SJSA1 (cell line): ENCODE data around the gene GRHPR. TPM values are rescaled to one million over a fixed set of nuclear protein-coding genes. Genes with fewer than 3 reads are reported as not detected.
A peak's percentile ranks its signal among the peaks of the same experiment; 100 is the strongest.

ENCODE experiments used
- DNase-seq, 2 experiments: peaks; one replicate each; pipeline ENCODE4 v3.0.0-alpha.2; 2015 to 2020; ENCODE audit warnings: low spot score in 2 of 2, low read depth in 1 of 2
- H3K27ac ChIP-seq: fragments of 250-450 bp; sonication (Bioruptor Pico); 2 replicates; pipeline ENCODE4 v1.5.1; 2020; ENCODE audit warnings: mild to moderate bottlenecking, moderate library complexity
- H3K27me3 ChIP-seq: fragments of 250-450 bp; sonication (Bioruptor Pico); replicated peaks from 2 replicates; pipeline ENCODE4 v1.5.1; 2020; ENCODE audit warnings: mild to moderate bottlenecking, moderate library complexity
- H3K36me3 ChIP-seq: fragments of 250-450 bp; sonication (Bioruptor Pico); 2 replicates; pipeline ENCODE4 v1.5.1; 2020; ENCODE audit warnings: mild to moderate bottlenecking
- H3K4me1 ChIP-seq: fragments of 250-450 bp; sonication (Bioruptor Pico); replicated peaks from 2 replicates; pipeline ENCODE4 v1.6.1; 2021; ENCODE audit warnings: mild to moderate bottlenecking
- H3K4me3 ChIP-seq: fragments of 250-450 bp; sonication (Bioruptor Pico); 2 replicates; pipeline ENCODE4 v1.5.1; 2020; ENCODE audit warnings: mild to moderate bottlenecking
- H3K9me3 ChIP-seq: fragments of 250-450 bp; sonication (Bioruptor Pico); replicated peaks from 2 replicates; pipeline ENCODE4 v1.5.1; 2020; ENCODE audit warnings: mild to moderate bottlenecking
- total RNA-seq: library from RNA; depleted of rRNA; stranded (reverse); fragments of >200 nt; shearing (Covaris generic); gene quantifications from 2 replicates; pipeline ENCODE4 v1.2.3, GENCODE V29; 2014; rRNA removed

GRHPR gene
- 55.8 and 75.1 TPM in 2 replicates for total RNA-seq

DNA sequence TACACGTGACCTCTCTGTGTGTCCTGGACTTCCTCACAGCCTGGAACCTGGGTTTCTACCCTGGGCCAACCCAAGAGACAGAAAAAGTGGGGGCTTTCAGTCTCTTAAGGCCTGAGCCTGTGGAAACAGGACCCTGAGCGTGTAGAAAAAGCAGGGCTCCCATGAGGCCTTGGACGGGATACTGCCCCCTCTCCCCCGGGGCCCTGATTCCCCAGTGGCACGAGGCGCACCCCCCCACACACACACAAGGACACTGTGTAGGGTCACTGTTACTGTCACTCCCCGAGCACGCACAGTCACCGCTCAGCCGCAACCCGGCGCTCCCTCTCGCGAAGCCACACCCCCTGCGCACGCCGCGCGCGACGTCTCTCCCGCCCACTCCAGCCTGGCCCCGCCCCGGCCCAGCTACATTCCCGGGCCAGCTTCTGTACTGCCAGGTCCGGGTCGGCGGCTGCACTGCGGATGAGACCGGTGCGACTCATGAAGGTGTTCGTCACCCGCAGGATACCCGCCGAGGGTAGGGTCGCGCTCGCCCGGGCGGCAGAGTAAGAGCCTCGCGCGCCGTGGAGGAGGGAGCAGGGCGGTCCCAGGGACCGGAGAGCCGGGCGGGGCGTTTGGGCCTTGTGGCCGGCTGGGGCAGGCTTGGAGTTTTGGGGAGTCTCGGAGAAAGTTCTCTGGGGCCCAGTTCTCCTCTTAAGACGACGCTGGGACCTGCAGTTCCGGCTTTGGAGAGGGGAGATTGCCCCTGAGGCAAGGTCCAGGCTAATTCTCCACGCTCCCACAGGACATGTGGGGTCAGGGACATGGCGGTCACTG is at the start of gene GRHPR:
TSS of gene GRHPR (plus strand) at position 408 of the 816 bp plus-strand sequence. CDS start at position 463, 55 bp downstream.
- H3K27me3 ChIP-seq: no peaks in the 10 kb centered on the region
- H3K4me1 ChIP-seq: peaks cover 4% of the 10 kb centered on the region
- H3K27ac ChIP-seq: peak within 1 kb of the TSS; percentile 36; the same call in 1 of the 2 replicates
- DNase-seq: peak; percentile 67 to 73
- peaks cover 8% of the 10 kb centered on the region; the same call in 1 of the 2 replicates for H3K36me3 ChIP-seq
- H3K9me3 ChIP-seq: no peaks in the 10 kb centered on the region
- peak within 1 kb of the TSS; percentile 66 for H3K4me3 ChIP-seq

DNA sequence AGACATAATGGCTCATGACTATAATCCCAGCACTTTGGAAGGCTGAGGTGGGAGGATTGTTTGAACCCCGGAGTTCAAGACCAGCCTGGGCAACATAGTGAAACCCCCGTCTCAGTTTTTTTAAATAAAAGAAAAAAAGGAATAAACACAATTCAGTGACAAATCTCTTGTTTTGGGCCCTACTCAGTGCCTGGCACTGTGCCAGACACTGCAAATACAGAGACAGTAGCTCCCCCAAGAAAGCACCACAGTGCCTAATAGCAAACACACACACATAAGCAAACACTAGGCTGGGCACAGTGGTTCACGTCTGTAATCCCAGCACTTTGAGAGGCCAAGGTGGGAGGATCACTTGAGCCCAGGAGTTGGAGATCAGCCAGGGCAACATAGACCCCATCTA is 49.7 kb upstream of the GRHPR start:
- Histone ChIP-seq H3K4me3 (no peak overlapping the region), H3K9me3 (no peaks in the 10 kb centered on the region), H3K27ac (no peak overlapping the region), H3K4me1 (no peaks in the 10 kb centered on the region), H3K27me3 (no peaks in the 10 kb centered on the region), H3K36me3 (no peaks in the 10 kb centered on the region)
- no peak for DNase-seq

DNA sequence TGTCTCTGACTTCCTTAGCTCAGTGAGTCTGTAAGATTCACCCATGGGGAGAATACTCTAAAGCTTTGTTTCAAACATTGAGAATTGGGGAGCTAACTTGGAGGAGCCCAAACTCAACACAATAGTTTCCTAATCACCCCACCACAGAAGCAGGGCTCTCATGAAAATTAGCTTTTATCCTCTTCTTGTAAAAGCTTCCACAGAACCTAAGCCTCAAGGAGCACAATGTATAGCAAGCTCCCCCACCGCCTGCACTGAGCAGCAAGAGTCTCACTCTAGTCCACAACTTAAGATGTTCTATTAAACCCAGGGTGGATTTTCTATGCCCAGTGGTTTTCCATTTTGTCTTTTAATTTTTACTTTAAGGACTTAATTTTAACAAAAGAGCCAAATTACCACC is 48.9 kb upstream of the GRHPR start:
- H3K9me3 ChIP-seq: no peaks in the 10 kb centered on the region
- H3K27ac ChIP-seq: no peak overlapping the region
- H3K4me1 ChIP-seq: no peaks in the 10 kb centered on the region
- no peak for DNase-seq
- H3K27me3 ChIP-seq: no peaks in the 10 kb centered on the region
- H3K36me3 ChIP-seq: no peaks in the 10 kb centered on the region
- H3K4me3 ChIP-seq: no peak overlapping the region

DNA sequence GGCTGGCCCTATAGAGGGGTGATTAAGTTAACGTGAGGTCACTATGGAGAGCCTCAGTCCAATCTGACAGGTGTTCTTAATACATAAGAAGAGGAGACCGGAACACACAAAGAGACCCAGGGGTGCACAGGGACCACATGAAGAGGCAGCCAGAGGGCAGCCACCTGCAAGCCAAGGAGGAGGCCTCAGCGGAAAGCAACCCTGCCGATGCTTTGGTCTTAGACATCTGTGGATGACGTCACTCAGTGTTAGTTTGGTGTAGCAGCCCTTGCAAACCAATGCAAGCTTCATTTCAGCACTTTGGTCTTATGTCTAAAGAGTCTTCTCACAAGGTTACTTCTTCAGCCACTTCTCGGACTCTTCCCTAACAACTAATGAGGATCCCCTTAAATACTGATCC is 47.6 kb upstream of the GRHPR start:
- Histone ChIP-seq H3K4me3 (no peak overlapping the region), H3K27me3 (no peaks in the 10 kb centered on the region), H3K27ac (no peak overlapping the region), H3K9me3 (no peaks in the 10 kb centered on the region), H3K36me3 (no peaks in the 10 kb centered on the region), H3K4me1 (no peaks in the 10 kb centered on the region)
- DNase-seq: no peak

DNA sequence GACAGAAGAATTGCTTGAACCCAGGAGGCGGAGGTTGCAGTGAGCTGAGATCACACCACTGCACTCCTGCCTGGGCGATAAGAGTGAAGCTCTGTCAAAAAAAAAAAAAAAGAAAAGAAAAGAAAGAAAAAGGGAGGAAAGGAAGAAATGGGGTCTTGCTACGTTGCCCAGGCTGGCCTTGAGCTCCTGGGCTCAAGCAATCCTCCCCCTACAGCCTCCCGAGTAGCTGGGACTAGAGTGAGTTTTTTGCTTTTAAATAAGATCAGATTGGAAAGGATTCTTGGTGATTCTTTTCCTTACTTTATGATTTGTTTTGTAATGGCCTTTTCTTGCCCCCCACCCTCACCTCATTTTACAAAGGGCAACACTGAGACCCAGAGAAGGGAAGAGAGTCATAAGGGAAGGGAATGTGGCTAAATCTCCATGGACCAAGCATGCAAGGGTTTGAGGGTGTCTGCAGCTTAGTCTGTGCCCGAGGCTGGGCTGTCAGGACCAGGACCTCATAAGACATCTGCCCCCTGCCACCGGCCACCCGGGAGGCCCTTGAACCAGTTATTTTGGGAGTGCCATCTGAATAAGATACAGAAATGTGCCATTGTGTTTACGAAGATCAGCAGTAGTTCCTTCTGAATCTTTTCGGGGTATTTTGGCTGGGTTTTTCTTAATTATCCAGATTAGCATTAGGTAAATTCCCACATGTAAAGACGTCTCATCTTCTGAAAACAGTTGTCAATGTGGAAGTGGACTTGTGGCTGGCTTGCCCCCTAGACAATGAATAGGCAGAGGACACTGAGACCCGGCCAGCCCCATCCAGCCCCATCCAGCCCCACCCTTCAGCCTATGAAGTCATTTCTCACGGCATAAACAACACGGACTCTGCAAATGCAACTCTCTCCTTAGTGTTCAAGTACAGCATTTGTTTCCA is 44.5 kb upstream of the GRHPR start:
- Histone ChIP-seq H3K27me3 (no peaks in the 10 kb centered on the region), H3K9me3 (no peaks in the 10 kb centered on the region), H3K4me3 (no peak overlapping the region), H3K27ac (no peak overlapping the region), H3K36me3 (no peaks in the 10 kb centered on the region), H3K4me1 (no peaks in the 10 kb centered on the region)
- DNase-seq: no peak

DNA sequence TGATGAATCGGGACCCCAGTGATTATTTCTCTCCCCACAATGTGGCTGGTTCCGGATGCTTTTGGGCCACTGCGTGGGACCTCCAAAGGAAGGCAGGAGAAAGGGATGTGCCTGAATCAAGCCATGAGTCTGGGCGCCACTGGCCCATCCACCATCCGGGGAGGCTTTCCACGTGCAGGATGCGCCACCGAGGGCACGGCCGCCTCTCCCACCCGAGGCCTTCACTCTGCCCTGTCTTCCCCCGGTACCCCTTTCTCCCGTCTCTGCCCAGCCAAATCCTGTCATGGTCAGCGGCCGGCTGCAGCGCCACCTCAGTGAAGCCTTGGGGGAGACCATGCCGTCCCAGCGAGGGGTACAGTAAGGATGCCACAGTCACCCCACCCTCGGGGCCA is 43.9 kb upstream of the GRHPR start:
- Histone ChIP-seq H3K36me3 (no peaks in the 10 kb centered on the region), H3K4me1 (no peaks in the 10 kb centered on the region), H3K9me3 (no peaks in the 10 kb centered on the region), H3K27ac (no peak overlapping the region), H3K4me3 (no peak overlapping the region), H3K27me3 (no peaks in the 10 kb centered on the region)
- DNase-seq: no peak

DNA sequence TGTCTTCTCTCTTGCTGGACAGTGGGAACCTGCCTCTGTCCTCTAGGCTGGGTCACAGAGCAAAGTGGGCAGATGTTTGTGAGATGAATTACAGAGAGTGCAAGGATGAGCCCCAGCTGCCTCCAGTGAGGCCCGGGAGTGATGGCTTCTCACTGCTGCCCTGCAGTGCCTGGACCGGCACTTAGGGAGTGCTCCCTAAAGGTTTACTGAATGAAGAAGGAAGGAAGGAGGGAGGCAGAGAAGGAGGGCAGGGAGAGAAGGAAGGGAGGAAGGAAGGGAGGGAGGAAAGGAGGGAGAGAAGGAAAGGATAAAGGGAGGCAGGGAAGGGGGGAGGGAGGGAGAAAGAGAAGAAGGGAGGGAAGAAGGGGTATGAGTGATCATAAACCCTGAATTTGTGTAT is 42.7 kb upstream of the GRHPR start:
- DNase-seq: no peak
- no peaks in the 10 kb centered on the region for H3K4me1 ChIP-seq
- H3K36me3 ChIP-seq: no peaks in the 10 kb centered on the region
- H3K27me3 ChIP-seq: no peaks in the 10 kb centered on the region
- no peak overlapping the region for H3K4me3 ChIP-seq
- no peak overlapping the region for H3K27ac ChIP-seq
- H3K9me3 ChIP-seq: no peaks in the 10 kb centered on the region

DNA sequence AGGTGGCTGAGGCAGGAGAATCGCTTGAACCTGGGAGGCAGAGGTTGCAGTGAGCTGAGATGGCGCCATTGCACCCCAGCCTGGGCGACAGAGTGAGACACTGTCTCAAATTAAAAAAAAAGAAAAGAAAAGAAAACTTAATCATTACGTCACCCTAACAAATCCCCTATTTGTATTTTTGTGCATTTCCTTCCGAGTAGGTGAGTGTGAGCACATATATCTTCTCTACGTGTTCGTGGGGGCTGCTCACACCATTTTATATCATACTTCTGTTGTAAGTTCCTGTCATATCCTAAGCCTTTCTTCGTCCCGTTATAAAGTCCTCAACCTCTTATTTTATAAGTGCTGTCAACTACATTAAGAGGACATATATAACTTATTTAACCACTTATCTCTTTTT is 41.9 kb upstream of the GRHPR start:
- Histone ChIP-seq H3K4me3 (no peak overlapping the region), H3K27me3 (no peaks in the 10 kb centered on the region), H3K9me3 (no peaks in the 10 kb centered on the region), H3K4me1 (no peaks in the 10 kb centered on the region), H3K27ac (no peak overlapping the region), H3K36me3 (no peaks in the 10 kb centered on the region)
- no peak for DNase-seq

DNA sequence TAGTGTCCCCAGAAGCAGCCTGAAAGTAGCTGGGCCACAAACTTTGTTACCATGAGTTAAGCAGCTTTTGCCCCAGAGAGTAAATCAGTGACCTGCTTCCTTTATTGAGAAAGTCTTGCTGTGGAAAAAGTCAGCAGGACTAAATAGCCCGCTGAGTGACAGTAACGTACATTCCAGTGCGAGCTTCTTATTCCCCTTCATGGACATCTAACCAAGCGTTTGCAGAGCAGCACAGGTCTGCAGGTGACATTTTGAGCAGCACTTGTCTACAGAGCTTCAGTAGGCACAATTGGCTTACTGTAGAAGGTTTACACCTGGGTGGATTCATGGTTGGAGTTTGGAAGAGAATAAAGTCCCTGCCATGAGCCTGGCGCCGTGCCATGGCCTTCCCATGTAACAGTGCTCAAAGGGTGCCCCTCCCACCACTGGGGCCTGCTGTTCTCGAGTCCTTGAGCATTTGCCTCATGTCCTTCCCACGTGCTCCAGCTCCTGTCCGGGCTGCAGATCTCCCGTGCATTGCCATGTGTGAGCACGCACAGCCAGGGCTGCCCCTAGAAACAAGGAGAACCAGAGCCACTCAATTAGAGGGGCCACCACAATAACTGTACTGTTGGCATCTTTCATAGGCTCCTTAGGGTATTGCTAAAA is 41.3 kb upstream of the GRHPR start:
- no peak for DNase-seq
- H3K36me3 ChIP-seq: no peaks in the 10 kb centered on the region
- no peak overlapping the region for H3K27ac ChIP-seq
- no peak overlapping the region for H3K4me3 ChIP-seq
- H3K27me3 ChIP-seq: no peaks in the 10 kb centered on the region
- no peaks in the 10 kb centered on the region for H3K9me3 ChIP-seq
- H3K4me1 ChIP-seq: no peaks in the 10 kb centered on the region

DNA sequence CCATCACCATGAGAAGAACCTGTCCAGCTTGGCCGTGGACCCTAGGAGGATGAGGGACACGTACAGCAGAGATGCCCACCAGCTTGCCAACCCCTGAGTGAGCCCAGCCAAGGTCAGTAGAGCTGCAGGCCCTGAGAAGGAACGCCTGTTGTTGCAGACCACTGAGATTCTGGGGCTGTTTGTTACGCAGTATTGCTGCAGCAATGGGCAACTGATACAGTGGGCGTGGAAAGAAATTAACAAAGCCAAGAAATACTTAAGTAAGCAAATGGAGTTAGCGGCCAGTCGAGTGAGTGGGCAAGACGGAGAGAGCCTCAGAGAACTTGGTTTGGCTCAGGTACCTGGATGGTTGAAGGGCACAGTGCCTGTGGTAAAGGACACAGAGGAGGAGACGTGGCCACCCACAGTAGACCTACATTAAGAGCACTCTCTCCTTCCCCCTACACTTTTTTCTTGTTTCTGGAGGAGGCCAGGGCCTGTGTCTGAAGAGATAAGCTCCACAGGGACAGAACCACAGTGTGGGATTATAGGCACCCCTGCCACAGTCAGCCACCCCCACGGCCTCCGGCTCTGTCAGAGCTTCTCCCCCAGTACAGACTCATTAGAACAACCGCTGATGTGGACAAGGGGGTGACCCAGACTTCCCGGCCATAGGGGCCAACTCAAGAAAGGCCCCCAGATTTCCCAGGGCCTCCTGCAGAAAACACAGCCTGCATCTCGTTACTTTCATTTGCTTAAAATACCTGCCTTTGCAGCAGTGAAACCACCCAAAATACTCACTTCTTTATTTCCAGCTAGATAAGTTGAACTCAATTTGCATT is 40.1 kb upstream of the GRHPR start:
- no peaks in the 10 kb centered on the region for H3K27me3 ChIP-seq
- no peaks in the 10 kb centered on the region for H3K36me3 ChIP-seq

DNA sequence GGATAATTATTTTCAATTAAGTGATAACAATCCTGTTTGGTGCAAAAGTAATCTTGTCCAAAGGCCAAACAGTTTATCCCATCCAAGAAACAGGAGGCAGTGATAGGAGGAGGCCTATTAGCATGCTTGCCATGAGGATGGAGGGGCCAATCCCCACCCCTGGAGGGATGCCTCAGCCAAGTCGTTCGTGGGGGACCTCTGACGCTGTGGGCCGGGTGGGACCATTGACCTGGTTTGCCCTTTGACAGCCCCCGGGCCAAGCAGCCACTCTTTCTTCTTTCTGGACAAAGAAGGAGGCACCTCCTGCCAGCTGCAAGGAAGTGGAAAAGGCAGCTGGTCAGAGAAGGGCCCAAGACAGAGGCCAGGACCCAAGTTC is 39.5 kb upstream of the GRHPR start:
- no peak for DNase-seq
- Histone ChIP-seq H3K36me3 (no peaks in the 10 kb centered on the region), H3K27me3 (no peaks in the 10 kb centered on the region), H3K4me1 (no peaks in the 10 kb centered on the region), H3K4me3 (no peak overlapping the region), H3K9me3 (no peaks in the 10 kb centered on the region), H3K27ac (no peak overlapping the region)

More for the DNA sequence above, 40.1 kb upstream of the GRHPR start:
- no peak overlapping the region for H3K4me3 ChIP-seq
- no peaks in the 10 kb centered on the region for H3K4me1 ChIP-seq
- no peak for DNase-seq
- H3K27ac ChIP-seq: no peak overlapping the region
- H3K9me3 ChIP-seq: no peaks in the 10 kb centered on the region

DNA sequence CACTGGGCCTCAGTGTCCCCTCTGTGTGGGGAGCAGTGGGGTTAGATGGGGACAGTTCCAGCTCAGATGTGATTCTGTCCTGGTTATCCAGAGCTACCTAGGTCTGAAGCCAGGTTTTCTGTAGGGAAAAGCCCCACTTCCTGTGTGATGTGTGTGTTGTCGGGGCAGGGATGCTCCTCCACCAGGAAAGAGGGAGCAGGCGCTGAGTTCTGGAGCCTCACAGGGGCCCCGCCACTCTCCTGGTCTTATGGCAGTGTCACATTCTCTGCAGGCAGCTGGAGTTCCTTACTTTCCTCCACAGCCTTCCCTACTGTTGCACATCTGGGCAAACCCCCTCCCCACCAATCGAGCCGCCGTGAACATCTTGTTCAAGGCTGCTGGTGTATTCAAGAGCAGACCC is 39.1 kb upstream of the GRHPR start:
- Histone ChIP-seq H3K4me3 (no peak overlapping the region), H3K4me1 (no peaks in the 10 kb centered on the region), H3K27me3 (no peaks in the 10 kb centered on the region), H3K27ac (no peak overlapping the region), H3K9me3 (no peaks in the 10 kb centered on the region), H3K36me3 (no peaks in the 10 kb centered on the region)
- no peak for DNase-seq
